K562 (cell line): ENCODE data around the gene CYP2B6. TPM values are rescaled to one million over a fixed set of nuclear protein-coding genes. Genes with fewer than 3 reads are reported as not detected.

ENCODE experiments used
- ARID1B ChIP-seq: fragments of 450-650 bp; IDR thresholded peaks from 2 replicates; pipeline ENCODE4 v1.6.1; 2016; ENCODE audit warnings: antibody characterized with exemption, mild to moderate bottlenecking, inconsistent platforms
- REST ChIP-seq, 2 experiments: fragments of 450-650 bp; formaldehyde crosslinking in 1 of 2; IDR thresholded peaks; 2 replicates each; pipeline versions ENCODE4 v1.4.0 to v1.6.1; 2014 to 2020; ENCODE audit warnings: mild to moderate bottlenecking in 2 of 2, borderline replicate concordance in 1 of 2, low read depth in 1 of 2
- ZBTB5 ChIP-seq: fragments of 450-650 bp; IDR thresholded peaks from 2 replicates; pipeline ENCODE4 v1.6.1; 2017; ENCODE audit warnings: antibody characterized with exemption
- polyA plus RNA-seq, 8 experiments: library from polyadenylated mRNA; depleted of rRNA in 4 of 8; stranded (reverse) in 5 of 8; unstranded in 3 of 8; fragments of >200 nt; fragmentation: Nextera tagmentation in 2 of 8; fragmentation: Illumina TruSeq in 1 of 8; extraction: Ambion mirVana in 2 of 8; extraction: Trizol in 1 of 8; gene quantifications; 2 replicates each; pipeline versions ENCODE4 v1.2.1 to v1.2.3, GENCODE V29; 2011 to 2014; ENCODE audit warnings: inconsistent platforms in 1 of 8, missing spikeins in 1 of 8
- total RNA-seq, 7 experiments: library from RNA; depleted of rRNA in 6 of 7; stranded (reverse); fragments of >200 nt in 6 of 7; fragmentation: Illumina TruSeq in 2 of 7; extraction: Trizol in 2 of 7; gene quantifications; 2 replicates each; pipeline versions ENCODE4 v1.2.1 to v1.2.3, GENCODE V29; 2011 to 2021; ENCODE audit warnings: low replicate concordance in 1 of 7
- TF ChIP-seq, protein P1 (sequence below): fragments of 200-800 bp; sonication (Bioruptor generic); IDR thresholded peaks from 2 replicates; pipeline ENCODE4 v1.6.1; 2016; ENCODE audit warnings: missing genetic modification characterization, missing compliant biosample characterization

CYP2B6 gene
- total and polyA plus RNA-seq, 9 of the 15 experiments (the other 6 are each of a cell fraction or from before 2014, with no cell fraction given): 0.04 TPM; not detected in 8

DNA sequence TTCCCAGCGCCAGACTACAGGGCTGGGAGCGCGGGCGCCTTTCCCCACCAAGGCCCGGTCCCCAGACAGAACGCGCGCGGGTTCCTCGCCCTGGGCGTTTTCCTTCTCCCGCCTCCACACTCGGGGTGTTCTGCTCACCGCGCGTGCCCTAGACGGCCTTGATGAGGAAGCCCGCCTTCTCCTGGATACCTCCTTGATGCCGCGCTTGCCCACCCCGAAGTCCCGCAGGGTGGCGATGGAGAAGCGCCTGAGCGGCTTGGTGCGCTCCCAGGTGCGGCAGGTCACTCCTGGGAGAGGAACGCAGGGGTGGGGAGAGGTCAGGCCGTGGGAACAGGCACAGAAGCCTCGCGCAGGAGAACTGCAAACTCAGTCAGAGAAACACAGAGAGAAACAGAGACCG is 34.8 kb downstream of the CYP2B6 start (continued):
- TF ChIP-seq ZBTB5 (no peak), ARID1B (no peak), REST (IDR thresholded peaks at IDR 0.05; ENCODE audit: borderline replicate concordance) (peak; percentile 7; the same call in 1 of the 2 replicates), REST (CRISPR knock-in tag; IDR thresholded peaks at IDR 0.05; ENCODE audit: low read depth) (no peak)
- TF ChIP-seq, protein P1, sequence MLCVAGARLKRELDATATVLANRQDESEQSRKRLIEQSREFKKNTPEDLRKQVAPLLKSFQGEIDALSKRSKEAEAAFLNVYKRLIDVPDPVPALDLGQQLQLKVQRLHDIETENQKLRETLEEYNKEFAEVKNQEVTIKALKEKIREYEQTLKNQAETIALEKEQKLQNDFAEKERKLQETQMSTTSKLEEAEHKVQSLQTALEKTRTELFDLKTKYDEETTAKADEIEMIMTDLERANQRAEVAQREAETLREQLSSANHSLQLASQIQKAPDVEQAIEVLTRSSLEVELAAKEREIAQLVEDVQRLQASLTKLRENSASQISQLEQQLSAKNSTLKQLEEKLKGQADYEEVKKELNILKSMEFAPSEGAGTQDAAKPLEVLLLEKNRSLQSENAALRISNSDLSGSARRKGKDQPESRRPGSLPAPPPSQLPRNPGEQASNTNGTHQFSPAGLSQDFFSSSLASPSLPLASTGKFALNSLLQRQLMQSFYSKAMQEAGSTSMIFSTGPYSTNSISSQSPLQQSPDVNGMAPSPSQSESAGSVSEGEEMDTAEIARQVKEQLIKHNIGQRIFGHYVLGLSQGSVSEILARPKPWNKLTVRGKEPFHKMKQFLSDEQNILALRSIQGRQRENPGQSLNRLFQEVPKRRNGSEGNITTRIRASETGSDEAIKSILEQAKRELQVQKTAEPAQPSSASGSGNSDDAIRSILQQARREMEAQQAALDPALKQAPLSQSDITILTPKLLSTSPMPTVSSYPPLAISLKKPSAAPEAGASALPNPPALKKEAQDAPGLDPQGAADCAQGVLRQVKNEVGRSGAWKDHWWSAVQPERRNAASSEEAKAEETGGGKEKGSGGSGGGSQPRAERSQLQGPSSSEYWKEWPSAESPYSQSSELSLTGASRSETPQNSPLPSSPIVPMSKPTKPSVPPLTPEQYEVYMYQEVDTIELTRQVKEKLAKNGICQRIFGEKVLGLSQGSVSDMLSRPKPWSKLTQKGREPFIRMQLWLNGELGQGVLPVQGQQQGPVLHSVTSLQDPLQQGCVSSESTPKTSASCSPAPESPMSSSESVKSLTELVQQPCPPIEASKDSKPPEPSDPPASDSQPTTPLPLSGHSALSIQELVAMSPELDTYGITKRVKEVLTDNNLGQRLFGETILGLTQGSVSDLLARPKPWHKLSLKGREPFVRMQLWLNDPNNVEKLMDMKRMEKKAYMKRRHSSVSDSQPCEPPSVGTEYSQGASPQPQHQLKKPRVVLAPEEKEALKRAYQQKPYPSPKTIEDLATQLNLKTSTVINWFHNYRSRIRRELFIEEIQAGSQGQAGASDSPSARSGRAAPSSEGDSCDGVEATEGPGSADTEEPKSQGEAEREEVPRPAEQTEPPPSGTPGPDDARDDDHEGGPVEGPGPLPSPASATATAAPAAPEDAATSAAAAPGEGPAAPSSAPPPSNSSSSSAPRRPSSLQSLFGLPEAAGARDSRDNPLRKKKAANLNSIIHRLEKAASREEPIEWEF: no peak
- TF ChIP-seq, all 486 proteins: peak for 2
